Measurements from ENCODE around the gene LBX2. TPM values are rescaled to one million over a fixed set of nuclear protein-coding genes. Genes with fewer than 3 reads are reported as not detected.

Gene LBX2
- total and polyA plus RNA-seq, 4 donors = 0.33 to 0.69 TPM; not detected in 2

DNA sequence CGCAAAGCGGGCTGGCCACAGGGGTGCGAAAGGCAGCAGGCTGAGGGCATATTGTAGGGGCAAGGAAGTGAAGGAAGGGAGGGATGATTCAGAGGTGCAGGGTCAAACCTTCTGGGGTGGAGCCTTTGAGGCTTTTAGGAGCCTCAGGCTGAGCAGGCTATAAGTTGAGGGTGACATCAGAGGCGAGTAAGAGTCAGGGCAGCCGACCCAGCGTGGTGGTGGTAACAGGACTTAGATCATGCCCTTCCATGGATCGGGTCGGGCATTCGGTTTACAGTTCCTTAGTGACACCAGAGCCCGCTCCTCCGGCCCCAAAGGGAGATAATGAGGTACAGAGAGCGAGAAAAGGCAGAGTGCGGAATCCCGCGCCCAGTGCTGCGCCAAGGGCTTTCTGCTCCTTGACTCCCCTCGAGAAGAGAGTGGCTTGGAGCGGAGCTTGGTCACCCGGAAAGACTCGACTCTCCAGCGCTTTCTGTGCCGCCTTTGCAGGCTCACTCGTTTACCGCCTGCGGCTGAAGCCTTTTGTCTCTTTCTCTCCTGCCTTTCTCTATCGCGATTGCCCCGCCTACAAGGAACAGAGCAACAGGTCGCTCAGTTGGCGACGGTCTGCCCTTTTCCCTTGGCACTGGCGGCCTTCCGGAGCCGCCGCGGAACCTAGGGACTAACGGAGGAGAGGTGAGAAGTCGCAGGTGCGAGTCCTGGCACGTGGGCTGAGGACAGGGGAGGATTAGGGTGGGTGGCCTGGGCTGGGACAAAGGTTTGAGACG, 720 bp downstream of the LBX2 start:
- DNase-seq (ENCODE audit: low read depth in 4 of 6, low spot score in 6 of 6) = no peak
- no peak overlapping the region for H3K27ac ChIP-seq (ENCODE audit: low read depth, low read length)
- H3K9me3 ChIP-seq (ENCODE audit: control insufficient read depth, insufficient read depth, low read length) = no peaks in the 10 kb centered on the region
- WGBS (ENCODE audit: insufficient coverage) = under 1% methylated on average over 41 of the region's 41 CpGs
- H3K4me1 ChIP-seq (ENCODE audit: control insufficient read depth, insufficient read depth, low read length) = peaks cover 49% of the 10 kb centered on the region
- peaks cover 75% of the 10 kb centered on the region for H3K27me3 ChIP-seq (ENCODE audit: control insufficient read depth, insufficient read depth, low read length)
- peaks cover 10% of the 10 kb centered on the region for H3K36me3 ChIP-seq (ENCODE audit: control insufficient read depth, insufficient read depth, low read length)
- H3K4me3 ChIP-seq (ENCODE audit: low read depth, low read length) = no peak overlapping the region

DNA sequence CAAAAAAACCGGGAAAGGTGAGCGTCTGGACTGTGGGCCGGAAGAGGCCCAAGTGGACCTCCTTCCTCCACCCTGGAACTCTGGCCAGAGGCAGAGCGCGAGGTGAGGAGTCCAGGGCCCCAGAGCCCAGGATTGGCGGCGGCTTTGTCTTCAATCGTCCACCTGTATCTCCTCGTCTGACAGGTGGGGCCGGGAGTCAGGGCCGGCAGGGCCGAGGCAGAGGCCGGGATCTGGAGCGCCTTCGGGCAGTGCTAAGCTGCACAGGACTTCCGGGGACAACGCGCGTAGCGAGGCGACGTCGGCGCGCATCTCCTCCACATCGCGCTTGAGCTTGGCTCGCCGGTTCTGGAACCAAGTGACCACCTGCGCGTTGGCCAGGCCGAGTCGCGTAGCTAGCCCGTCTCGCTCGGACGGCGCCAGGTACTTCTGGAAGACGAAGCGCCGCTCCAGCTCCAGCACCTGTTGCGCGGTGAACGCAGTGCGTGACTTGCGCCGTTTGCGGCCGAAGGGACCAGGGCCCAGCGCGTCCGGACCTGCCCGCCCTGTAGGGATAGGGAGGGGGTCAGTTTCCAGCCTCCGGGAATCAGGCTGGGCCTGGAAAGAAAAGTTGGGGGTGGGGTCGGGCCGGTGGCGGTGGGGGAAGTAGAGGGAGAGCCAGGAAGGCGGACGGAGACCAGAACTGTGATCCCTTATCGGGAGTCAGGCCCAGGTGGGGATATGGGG, 1.5 kb downstream of the LBX2 start:
- Histone ChIP-seq H3K4me1 (ENCODE audit: control insufficient read depth, insufficient read depth, low read length) (peaks cover 42% of the 10 kb centered on the region), H3K27me3 (ENCODE audit: control insufficient read depth, insufficient read depth, low read length) (peaks cover 68% of the 10 kb centered on the region), H3K36me3 (ENCODE audit: control insufficient read depth, insufficient read depth, low read length) (peaks cover 17% of the 10 kb centered on the region), H3K9me3 (ENCODE audit: control insufficient read depth, insufficient read depth, low read length) (no peaks in the 10 kb centered on the region), H3K27ac (ENCODE audit: low read depth, low read length) (no peak overlapping the region), H3K4me3 (ENCODE audit: low read depth, low read length) (no peak overlapping the region)
- DNase-seq (ENCODE audit: low read depth in 4 of 6, low spot score in 6 of 6) = no peak
- WGBS (ENCODE audit: insufficient coverage) = 1% methylated on average over 60 of the region's 61 CpGs

DNA sequence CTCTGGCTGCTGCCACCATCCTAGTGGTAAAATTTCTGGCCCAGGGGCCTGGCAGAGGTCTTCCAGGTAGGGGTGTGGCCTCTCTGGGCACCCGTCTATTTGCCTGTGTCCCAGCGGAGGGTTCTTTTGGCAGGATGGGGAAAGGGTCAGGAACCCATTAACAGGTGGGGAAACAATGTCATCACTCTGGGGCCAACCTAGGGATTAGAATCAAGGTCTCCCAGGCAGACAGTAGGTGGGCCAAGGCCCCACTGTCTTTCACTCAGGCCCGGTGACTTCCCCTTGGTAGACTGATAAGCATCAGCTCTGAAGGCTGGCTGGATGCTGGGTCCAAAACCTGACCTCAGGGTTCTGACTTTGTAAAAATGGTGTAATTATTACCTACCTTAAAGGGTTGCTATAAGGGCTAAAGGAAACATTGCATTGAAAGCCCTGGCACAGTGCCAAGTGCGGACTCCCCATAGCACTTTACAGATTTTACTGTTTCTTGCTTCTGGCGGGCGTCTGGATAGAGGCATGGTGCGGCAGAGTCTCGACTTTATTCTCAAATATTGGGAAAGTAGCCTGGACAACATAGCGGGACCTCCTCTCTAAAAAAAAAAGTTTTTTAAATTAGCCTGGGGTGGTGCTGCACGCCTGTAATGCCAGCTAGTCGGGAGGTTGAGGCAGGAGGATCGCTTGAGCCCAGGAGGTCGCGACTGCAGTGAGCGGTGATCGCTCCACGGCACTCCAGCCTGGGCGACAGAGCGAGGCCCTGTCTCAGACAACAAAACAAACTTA, 2.2 kb downstream of the LBX2 start:
- no peak for DNase-seq (ENCODE audit: low read depth in 4 of 6, low spot score in 6 of 6)
- H3K27me3 ChIP-seq (ENCODE audit: control insufficient read depth, insufficient read depth, low read length) = peaks cover 60% of the 10 kb centered on the region
- H3K4me1 ChIP-seq (ENCODE audit: control insufficient read depth, insufficient read depth, low read length) = peaks cover 34% of the 10 kb centered on the region
- H3K27ac ChIP-seq (ENCODE audit: low read depth, low read length) = no peak overlapping the region
- WGBS (ENCODE audit: insufficient coverage) = 45% methylated on average over 6 of the region's 19 CpGs
- no peak overlapping the region for H3K4me3 ChIP-seq (ENCODE audit: low read depth, low read length)
- no peaks in the 10 kb centered on the region for H3K9me3 ChIP-seq (ENCODE audit: control insufficient read depth, insufficient read depth, low read length)
- H3K36me3 ChIP-seq (ENCODE audit: control insufficient read depth, insufficient read depth, low read length) = peaks cover 24% of the 10 kb centered on the region

DNA sequence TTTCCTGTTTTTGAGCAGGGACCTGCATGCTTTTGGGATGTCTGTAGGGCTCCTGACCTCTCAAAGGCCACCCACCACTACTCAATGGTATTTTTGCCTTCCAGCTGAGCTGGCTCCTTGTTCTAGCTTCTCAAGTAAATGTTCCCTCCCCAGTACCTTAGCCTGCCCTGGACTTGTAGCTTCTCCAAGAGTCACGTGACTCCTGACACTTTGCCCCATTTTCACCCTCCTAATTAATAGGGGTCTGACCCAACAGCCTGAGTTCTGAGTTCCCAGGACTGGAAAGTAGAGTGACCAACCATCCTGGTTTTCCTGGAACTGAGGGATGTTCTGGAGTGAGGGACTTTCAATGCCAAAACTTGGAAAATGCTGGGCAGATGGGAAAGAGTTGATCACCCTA, 4.0 kb downstream of the LBX2 start:
- no peak for DNase-seq (ENCODE audit: low read depth in 4 of 6, low spot score in 6 of 6)
- H3K27ac ChIP-seq (ENCODE audit: low read depth, low read length) = no peak overlapping the region
- H3K4me3 ChIP-seq (ENCODE audit: low read depth, low read length) = no peak overlapping the region
- H3K36me3 ChIP-seq (ENCODE audit: control insufficient read depth, insufficient read depth, low read length) = peaks cover 42% of the 10 kb centered on the region
- H3K4me1 ChIP-seq (ENCODE audit: control insufficient read depth, insufficient read depth, low read length) = peaks cover 30% of the 10 kb centered on the region
- peaks cover 43% of the 10 kb centered on the region for H3K27me3 ChIP-seq (ENCODE audit: control insufficient read depth, insufficient read depth, low read length)
- no CpG with 5 or more reads among the region's 1 CpG for WGBS (ENCODE audit: insufficient coverage)
- H3K9me3 ChIP-seq (ENCODE audit: control insufficient read depth, insufficient read depth, low read length) = no peaks in the 10 kb centered on the region

DNA sequence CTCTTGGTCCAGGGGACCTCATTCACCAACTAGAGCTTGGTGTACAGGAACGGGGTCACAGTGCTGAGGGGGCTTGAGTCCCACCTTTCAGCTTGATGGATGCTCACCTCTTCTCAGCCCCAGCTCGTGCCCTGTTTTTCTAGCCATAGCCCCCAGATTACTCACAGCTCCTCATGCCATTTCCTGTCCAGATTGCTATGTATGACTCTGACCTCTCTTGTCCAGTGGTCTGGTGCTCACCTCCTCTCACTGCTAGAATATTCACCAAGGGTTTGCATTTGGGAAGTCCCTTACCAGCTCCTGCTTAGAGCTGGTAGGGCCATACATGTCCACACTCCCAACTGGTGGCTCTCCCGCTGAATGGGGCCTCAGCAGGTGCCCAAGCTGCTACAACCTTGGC, 5.9 kb downstream of the LBX2 start:
- H3K9me3 ChIP-seq (ENCODE audit: control insufficient read depth, insufficient read depth, low read length) = no peaks in the 10 kb centered on the region
- no peak overlapping the region for H3K4me3 ChIP-seq (ENCODE audit: low read depth, low read length)
- H3K4me1 ChIP-seq (ENCODE audit: control insufficient read depth, insufficient read depth, low read length) = peaks cover 12% of the 10 kb centered on the region
- peaks cover 61% of the 10 kb centered on the region for H3K36me3 ChIP-seq (ENCODE audit: control insufficient read depth, insufficient read depth, low read length)
- peaks cover 24% of the 10 kb centered on the region for H3K27me3 ChIP-seq (ENCODE audit: control insufficient read depth, insufficient read depth, low read length)
- 97% methylated on average over 3 of the region's 3 CpGs for WGBS (ENCODE audit: insufficient coverage)
- H3K27ac ChIP-seq (ENCODE audit: low read depth, low read length) = no peak overlapping the region
- DNase-seq (ENCODE audit: low read depth in 4 of 6, low spot score in 6 of 6) = no peak

DNA sequence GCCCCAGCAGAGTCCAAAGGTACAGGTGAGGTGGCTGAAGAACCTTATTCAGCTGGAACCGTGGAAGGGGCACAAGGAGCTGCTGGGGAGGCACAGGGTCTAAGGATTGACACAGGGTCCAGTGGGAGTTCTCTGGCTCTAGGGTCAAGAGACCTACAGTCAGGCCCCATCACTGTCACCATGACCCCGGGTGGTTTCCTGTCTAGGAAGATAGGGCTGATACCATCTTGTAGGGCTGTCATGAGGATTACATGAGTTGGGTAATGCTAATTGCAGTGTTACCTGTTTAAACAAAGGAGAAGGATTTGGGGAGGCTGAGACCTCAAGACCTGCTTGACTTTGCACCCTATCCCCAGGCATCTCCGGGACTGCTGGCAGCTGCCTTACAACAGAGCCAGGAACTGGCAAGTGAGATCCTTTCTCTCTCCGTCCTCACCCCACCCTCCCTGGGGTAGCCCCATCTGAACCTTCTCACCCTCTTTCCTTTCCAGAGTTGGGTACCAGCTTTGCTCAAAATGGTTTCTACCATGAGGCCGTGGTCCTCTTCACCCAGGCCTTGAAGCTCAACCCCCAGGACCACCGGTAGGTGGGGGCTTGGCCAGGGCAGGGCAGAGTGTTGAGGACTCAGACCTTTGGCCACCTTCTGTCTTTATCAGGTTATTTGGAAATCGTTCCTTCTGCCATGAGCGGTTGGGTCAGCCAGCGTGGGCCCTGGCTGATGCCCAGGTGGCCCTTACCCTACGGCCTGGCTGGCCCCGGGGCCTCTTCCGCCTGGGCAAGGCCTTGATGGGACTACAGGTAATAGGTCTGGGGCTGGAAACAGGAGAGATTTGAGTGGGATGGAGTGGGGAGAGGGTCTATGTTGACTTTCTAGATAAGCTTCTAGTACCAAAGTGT, 7.5 kb downstream of the LBX2 start:
- DNase-seq (ENCODE audit: low read depth in 4 of 6, low spot score in 6 of 6) = no peak
- Histone ChIP-seq H3K27ac (ENCODE audit: low read depth, low read length) (no peak overlapping the region), H3K36me3 (ENCODE audit: control insufficient read depth, insufficient read depth, low read length) (peaks cover 63% of the 10 kb centered on the region), H3K9me3 (ENCODE audit: control insufficient read depth, insufficient read depth, low read length) (no peaks in the 10 kb centered on the region), H3K4me3 (ENCODE audit: low read depth, low read length) (no peak overlapping the region), H3K4me1 (ENCODE audit: control insufficient read depth, insufficient read depth, low read length) (no peaks in the 10 kb centered on the region), H3K27me3 (ENCODE audit: control insufficient read depth, insufficient read depth, low read length) (peaks cover 7% of the 10 kb centered on the region)
- WGBS (ENCODE audit: insufficient coverage) = 98% methylated on average over 12 of the region's 12 CpGs

DNA sequence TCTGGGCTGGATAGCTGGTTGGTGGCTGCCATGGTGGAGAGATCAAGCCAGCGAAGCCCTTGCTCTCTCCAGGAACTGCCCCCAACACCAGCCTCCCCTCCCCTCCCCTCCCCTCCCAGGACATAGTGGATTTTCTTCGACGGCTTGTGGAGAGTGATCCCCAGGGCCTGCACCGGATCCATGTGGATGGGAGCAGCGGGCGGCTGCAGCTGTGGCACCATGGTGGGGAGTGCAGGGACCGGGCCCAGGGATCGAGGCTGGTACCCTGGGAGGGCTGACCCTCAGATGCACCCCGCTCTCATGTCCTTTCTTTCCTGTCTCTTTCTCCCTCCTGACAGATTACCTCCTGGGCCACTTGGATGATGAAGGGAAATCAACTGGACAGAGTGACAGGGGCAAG, 9.5 kb downstream of the LBX2 start:
- 96% methylated on average over 4 of the region's 9 CpGs for WGBS (ENCODE audit: insufficient coverage)
- DNase-seq (ENCODE audit: low read depth in 4 of 6, low spot score in 6 of 6) = no peak
- Histone ChIP-seq H3K9me3 (ENCODE audit: control insufficient read depth, insufficient read depth, low read length) (no peaks in the 10 kb centered on the region), H3K4me1 (ENCODE audit: control insufficient read depth, insufficient read depth, low read length) (no peaks in the 10 kb centered on the region), H3K4me3 (ENCODE audit: low read depth, low read length) (no peak overlapping the region), H3K27me3 (ENCODE audit: control insufficient read depth, insufficient read depth, low read length) (no peaks in the 10 kb centered on the region), H3K27ac (ENCODE audit: low read depth, low read length) (no peak overlapping the region), H3K36me3 (ENCODE audit: control insufficient read depth, insufficient read depth, low read length) (peaks cover 73% of the 10 kb centered on the region)

DNA sequence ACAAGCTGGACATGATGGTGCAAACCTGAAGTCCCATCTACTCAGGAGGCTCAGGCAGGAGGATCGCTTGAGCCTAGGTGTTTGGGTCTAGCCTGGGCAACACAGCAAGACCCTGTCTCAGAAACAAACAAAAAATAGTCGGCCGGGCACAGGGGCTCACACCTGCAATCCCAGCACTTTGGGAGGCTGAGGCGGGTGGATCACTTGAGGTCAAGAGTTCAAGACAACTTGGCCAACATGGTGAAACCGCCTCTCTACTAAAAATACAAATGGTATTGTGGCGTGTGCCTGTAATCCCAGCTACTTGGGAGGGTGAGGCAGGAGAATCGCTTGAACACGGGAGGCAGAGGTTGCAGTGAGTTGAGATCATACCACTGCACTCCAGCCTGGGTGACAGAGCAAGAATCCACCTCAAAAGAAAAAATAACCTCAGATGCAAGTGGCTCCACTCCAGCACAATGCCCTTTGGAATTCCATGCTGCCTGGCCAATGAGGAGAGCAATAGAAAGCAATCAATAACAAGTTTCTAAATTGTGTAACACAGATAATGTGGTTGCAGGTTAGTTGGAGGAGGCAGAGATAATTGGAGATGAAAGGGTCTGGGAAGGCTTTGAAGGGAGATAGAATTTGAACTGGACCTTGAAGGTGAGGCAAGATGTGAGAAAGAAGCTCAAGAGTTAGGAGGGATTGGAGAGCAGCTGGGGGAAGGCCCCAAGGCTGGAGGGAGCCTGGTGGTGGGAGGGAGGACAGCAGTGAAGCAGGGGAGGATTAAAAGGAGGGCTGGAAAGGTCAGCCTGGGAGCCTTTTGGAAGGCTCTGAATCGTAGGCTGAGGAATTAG, 10.5 kb downstream of the LBX2 start:
- H3K36me3 ChIP-seq (ENCODE audit: control insufficient read depth, insufficient read depth, low read length) = peaks cover 68% of the 10 kb centered on the region
- no peaks in the 10 kb centered on the region for H3K27me3 ChIP-seq (ENCODE audit: control insufficient read depth, insufficient read depth, low read length)
- 86% methylated on average over 6 of the region's 9 CpGs for WGBS (ENCODE audit: insufficient coverage)

More for the DNA sequence above, 10.5 kb downstream of the LBX2 start:
- peaks cover 4% of the 10 kb centered on the region for H3K4me1 ChIP-seq (ENCODE audit: control insufficient read depth, insufficient read depth, low read length)
- H3K4me3 ChIP-seq (ENCODE audit: low read depth, low read length) = no peak overlapping the region
- H3K27ac ChIP-seq (ENCODE audit: low read depth, low read length) = no peak overlapping the region
- H3K9me3 ChIP-seq (ENCODE audit: control insufficient read depth, insufficient read depth, low read length) = no peaks in the 10 kb centered on the region
- no peak for DNase-seq (ENCODE audit: low read depth in 4 of 6, low spot score in 6 of 6)
